ENCODE results near the gene FRMPD4.

FRMPD4 gene

DNA sequence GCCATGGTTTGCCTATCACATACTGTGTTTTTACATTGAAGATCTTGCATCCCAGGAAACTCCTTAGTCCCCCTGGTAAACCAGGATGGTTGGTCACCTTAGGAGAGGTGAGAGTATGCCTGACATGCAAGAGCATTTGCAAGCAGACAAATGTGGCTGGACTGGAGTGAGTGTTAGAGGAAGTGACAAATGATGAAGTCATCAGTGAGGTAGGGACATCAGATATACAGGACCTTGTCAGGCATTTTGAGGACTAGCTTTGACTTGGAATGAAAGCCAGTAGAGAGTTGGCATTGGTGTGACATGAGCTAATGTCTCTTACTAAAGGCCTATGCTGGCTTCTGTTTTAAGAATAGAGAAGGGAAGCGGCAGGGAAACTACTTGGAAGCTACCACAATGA lies 124.9 kb downstream of the FRMPD4 start:
- TF ChIP-seq, protein P1, sequence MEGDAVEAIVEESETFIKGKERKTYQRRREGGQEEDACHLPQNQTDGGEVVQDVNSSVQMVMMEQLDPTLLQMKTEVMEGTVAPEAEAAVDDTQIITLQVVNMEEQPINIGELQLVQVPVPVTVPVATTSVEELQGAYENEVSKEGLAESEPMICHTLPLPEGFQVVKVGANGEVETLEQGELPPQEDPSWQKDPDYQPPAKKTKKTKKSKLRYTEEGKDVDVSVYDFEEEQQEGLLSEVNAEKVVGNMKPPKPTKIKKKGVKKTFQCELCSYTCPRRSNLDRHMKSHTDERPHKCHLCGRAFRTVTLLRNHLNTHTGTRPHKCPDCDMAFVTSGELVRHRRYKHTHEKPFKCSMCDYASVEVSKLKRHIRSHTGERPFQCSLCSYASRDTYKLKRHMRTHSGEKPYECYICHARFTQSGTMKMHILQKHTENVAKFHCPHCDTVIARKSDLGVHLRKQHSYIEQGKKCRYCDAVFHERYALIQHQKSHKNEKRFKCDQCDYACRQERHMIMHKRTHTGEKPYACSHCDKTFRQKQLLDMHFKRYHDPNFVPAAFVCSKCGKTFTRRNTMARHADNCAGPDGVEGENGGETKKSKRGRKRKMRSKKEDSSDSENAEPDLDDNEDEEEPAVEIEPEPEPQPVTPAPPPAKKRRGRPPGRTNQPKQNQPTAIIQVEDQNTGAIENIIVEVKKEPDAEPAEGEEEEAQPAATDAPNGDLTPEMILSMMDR (IDR thresholded peaks at IDR 0.05; ENCODE audit: borderline replicate concordance, control extremely low read depth, extremely low read depth, insufficient read depth, missing control alignments), result no peak
- DNase-seq (ENCODE audit: low spot score), result no peak
- in situ Hi-C loops (cut with MboI; ENCODE audit: low sequenced_read_pairs, unreplicated experiment), result no loop called here

DNA sequence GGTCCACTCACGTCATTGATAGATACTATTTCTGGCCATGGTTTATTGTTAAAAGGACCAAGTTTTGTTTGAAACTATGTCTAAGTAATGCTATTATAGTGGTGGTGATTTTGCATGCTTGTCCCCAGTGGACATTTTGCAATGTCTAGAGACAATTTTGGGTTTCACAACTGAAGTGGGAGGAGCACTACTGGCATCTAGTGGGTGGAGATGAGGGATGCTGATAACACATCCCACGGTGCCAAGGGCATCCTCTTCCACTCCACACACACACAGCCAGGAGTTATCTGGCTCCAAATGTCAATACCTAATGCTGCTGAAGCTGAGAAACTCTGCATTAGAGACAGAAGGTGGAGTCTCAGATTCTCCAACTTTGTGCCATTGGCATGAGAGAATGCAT lies 131.2 kb downstream of the FRMPD4 start:
- TF ChIP-seq, protein P1 (IDR thresholded peaks at IDR 0.05; ENCODE audit: borderline replicate concordance, control extremely low read depth, extremely low read depth, insufficient read depth, missing control alignments), result no peak
- no peak for DNase-seq (ENCODE audit: low spot score)
- in situ Hi-C loops (cut with MboI; ENCODE audit: low sequenced_read_pairs, unreplicated experiment), result no loop called here

DNA sequence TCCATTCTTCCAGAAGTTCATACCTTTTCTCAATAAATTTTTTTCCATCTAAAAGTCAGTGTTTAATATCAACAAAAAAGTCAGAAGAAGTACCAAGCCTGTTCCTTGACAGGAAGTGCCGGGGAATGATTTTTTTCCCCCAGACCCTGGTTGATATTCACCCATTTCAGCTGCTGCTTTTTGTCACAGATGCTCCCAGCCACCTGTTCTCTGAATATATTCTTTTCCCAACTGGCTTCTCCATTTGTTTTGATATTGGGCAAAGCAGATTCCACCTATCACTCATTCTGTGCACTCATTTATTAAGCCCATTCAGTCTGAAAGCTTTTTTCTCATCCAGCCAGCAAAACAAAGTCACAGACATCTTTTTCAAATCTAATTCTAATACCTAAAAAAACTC lies 139.9 kb downstream of the FRMPD4 start:
- in situ Hi-C loops (cut with MboI; ENCODE audit: low sequenced_read_pairs, unreplicated experiment), result no loop called here
- no peak for DNase-seq (ENCODE audit: low spot score)
- TF ChIP-seq, protein P1 (IDR thresholded peaks at IDR 0.05; ENCODE audit: borderline replicate concordance, control extremely low read depth, extremely low read depth, insufficient read depth, missing control alignments), result no peak

DNA sequence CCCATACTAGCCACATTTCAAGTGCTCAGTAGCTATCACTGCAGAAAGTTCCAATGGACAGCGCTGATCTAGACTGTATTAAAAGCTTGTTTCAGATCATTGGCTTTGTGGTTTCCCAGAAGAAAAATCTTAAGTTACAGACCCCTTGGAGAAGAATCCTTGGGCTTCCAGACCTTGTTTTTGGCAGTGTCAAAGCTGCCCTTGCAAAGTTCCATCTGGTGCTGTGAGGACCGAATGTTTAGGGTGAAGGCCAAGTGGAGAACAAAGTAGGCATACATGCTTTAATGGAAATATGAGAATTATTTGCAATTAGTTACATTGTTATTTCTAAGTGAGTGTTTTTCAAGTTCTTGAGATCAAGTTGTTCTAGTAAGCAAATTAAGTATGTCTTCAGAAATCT lies 144.7 kb downstream of the FRMPD4 start:
- in situ Hi-C loops (cut with MboI; ENCODE audit: low sequenced_read_pairs, unreplicated experiment), result no loop called here
- TF ChIP-seq, protein P1 (IDR thresholded peaks at IDR 0.05; ENCODE audit: borderline replicate concordance, control extremely low read depth, extremely low read depth, insufficient read depth, missing control alignments), result no peak
- DNase-seq (ENCODE audit: low spot score), result no peak

GRCh38 chrX:12292996-12293765 lies 154.9 kb downstream of the FRMPD4 start:
- DNase-seq (ENCODE audit: low spot score), result no peak
- TF ChIP-seq, protein P1 (IDR thresholded peaks at IDR 0.05; ENCODE audit: borderline replicate concordance, control extremely low read depth, extremely low read depth, insufficient read depth, missing control alignments), result no peak
- in situ Hi-C loops (cut with MboI; ENCODE audit: low sequenced_read_pairs, unreplicated experiment), result no loop called here

GRCh38 chrX:12297353-12297752 lies 159.1 kb downstream of the FRMPD4 start:
- TF ChIP-seq, protein P1 (IDR thresholded peaks at IDR 0.05; ENCODE audit: borderline replicate concordance, control extremely low read depth, extremely low read depth, insufficient read depth, missing control alignments), result no peak
- no peak for DNase-seq (ENCODE audit: low spot score)
- in situ Hi-C loops (cut with MboI; ENCODE audit: low sequenced_read_pairs, unreplicated experiment), result no loop called here
